Stimulated activated CD8-positive, alpha-beta memory T cell treated with anti-CD3 and anti-CD28 coated beads, Interleukin-15, amount 100 ng/mL, for 4 hours (primary cell): Measurements from ENCODE around the gene EBNA1BP2.
"Not testable (repeated sequence)": the region's sequence is repeated elsewhere in the genome, so short reads cannot be mapped to it uniquely, and the experiment has no call there.

Experiments
- DNase-seq, 2 donors: peaks; one replicate each; pipeline ENCODE4 v3.0.0-alpha.2; 2020; ENCODE audit warnings: low read depth in 2 of 2

Gene EBNA1BP2

DNA sequence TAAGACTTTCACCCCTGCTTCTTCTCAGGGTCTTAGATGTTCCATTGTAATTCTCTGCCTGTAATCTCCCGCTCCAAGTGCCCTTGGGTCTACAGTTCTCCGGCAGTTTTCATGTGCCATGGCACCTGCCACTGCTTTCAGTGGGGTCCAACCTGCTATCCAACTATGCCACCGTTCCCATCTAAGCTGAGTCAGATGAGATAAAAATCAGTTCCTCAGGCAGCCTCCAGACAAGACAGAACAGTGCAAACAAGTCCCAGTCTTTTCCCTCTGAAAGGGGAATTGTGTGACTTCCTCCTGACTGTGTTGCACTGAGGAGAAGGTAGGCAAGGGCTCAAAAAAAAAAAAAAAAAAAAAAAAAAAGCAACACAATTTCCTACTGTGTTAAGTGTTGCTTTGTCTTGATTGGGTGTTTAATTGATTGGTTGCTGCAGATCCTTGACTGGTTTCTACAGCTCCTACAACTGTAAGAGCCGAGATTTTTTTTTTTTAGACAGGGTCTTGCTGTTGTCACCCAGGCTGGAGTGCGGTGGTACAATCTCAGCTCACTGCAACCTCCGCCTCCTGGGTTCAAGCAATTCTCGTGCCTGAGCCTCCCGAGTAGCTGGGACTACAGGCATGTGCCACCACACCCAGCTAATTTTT is 50.7 kb downstream of the EBNA1BP2 start:
- no peak for DNase-seq

DNA sequence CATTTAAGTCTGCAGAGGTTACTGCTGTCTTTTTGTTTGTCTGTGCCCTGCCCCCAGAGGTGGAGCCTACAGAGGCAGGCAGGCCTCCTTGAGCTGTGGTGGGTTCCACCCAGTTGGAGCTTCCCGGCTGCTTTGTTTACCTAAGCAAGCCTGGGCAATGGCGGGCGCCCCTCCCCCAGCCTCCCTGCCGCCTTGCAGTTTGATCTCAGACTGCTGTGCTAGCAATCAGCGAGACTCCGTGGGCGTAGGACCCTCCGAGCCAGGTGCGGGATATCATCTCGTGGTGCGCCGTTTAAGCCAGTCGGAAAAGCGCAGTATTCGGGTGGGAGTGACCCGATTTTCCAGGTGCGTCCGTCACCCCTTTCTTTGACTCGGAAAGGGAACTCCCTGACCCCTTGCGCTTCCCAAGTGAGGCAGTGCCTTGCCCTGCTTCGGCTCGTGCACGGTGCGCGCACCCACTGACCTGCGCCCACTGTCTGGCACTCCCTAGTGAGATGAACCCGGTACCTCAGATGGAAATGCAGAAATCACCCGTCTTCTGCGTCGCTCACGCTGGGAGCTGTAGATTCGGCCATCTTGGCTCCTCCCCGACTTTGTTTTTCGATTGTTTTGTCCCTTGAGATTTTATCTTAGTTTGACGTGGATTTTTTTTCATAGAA is 52.0 kb downstream of the EBNA1BP2 start:
- not testable (repeated sequence) for DNase-seq
